Esophagus muscularis mucosa (tissue), 4 donors: Measurements from ENCODE around the gene SEZ6L2.

Experiments used
- CTCF ChIP-seq, 3 experiments: fragments of 200-600 bp in 2 of 3; fragments of 450-650 bp in 1 of 3; sonication (generic) in 2 of 3; IDR thresholded peaks; one replicate each; pipeline ENCODE4 v1.5.1; 2017 to 2019; ENCODE audit warnings: antibody characterized with exemption in 3 of 3, mild to moderate bottlenecking in 2 of 3, moderate library complexity in 1 of 3
- EP300 ChIP-seq: sonication (generic); formaldehyde crosslinking; IDR thresholded peaks from one replicate; pipeline ENCODE4 v1.6.1; 2017; ENCODE audit warnings: antibody characterized with exemption
- POLR2A ChIP-seq: fragments of 450-650 bp; IDR thresholded peaks from one replicate; pipeline ENCODE4 v1.6.1; 2017; ENCODE audit warnings: antibody characterized with exemption, moderate library complexity, mild to moderate bottlenecking, low read depth
- POLR2AphosphoS5 ChIP-seq, 2 donors: sonication (generic); formaldehyde crosslinking; IDR thresholded peaks; one replicate each; pipeline ENCODE4 v1.6.1; 2017; ENCODE audit warnings: antibody characterized with exemption in 2 of 2

GRCh38 chr16:29943846-29944799, 44.8 kb upstream of the SEZ6L2 start:
- TF ChIP-seq CTCF (IDR thresholded peaks at IDR 0.05): peak in 2 of 3 experiments; percentile 12 to 17
- no peak for TF ChIP-seq POLR2A
- TF ChIP-seq POLR2AphosphoS5 (IDR thresholded peaks at IDR 0.05): peak; percentile 31 to 48
- no peak for TF ChIP-seq EP300
